K562 (cell line): ENCODE results near the gene C20orf96. TPM values are rescaled to one million over a fixed set of nuclear protein-coding genes. Genes with fewer than 3 reads are reported as not detected.

ENCODE experiments used
- CHD2 ChIP-seq: IDR thresholded peaks from 2 replicates; pipeline ENCODE4 v1.6.1; 2011; ENCODE audit warnings: low read depth, low read length
- FUS ChIP-seq: fragments of 200-400 bp; formaldehyde crosslinking; optimal IDR thresholded peaks from 2 replicates; pipeline ENCODE3; 2017; ENCODE audit warnings: low read depth, low read length
- HNRNPK ChIP-seq: fragments of 200-400 bp; formaldehyde crosslinking; IDR thresholded peaks from one replicate; pipeline ENCODE4 v1.6.1; 2018; ENCODE audit warnings: mild to moderate bottlenecking, low read depth, low read length; ENCODE audit not compliant: poor library complexity, severe bottlenecking
- KDM1A ChIP-seq, 2 experiments: fragments of 450-650 bp; IDR thresholded peaks; 2 replicates each; pipeline ENCODE4 v1.6.1; 2016; ENCODE audit warnings: mild to moderate bottlenecking in 2 of 2
- LEF1 ChIP-seq: fragments of 450-650 bp; IDR thresholded peaks from 2 replicates; pipeline ENCODE4 v1.6.1; 2016; ENCODE audit warnings: mild to moderate bottlenecking
- NCOA1 ChIP-seq: fragments of 450-650 bp; IDR thresholded peaks from 2 replicates; pipeline ENCODE4 v1.6.1; 2016; ENCODE audit warnings: low read depth
- PHB2 ChIP-seq: fragments of 450-650 bp; IDR thresholded peaks from 2 replicates; pipeline ENCODE4 v1.6.1; 2017; ENCODE audit warnings: low read depth
- POLR2AphosphoS2 ChIP-seq: IDR thresholded peaks from 2 replicates; pipeline ENCODE4 v1.6.1; 2012; ENCODE audit warnings: low read length, improper control_type of control experiment
- PREB ChIP-seq: sonication (generic); formaldehyde crosslinking; IDR thresholded peaks from 2 replicates; pipeline ENCODE4 v1.8.1; 2023; ENCODE audit warnings: mild to moderate bottlenecking, missing genetic modification reagents
- SAFB2 ChIP-seq: fragments of 200-400 bp; formaldehyde crosslinking; IDR thresholded peaks from 2 replicates; pipeline ENCODE4 v1.6.1; 2018; ENCODE audit warnings: borderline replicate concordance, low read length, low read depth, moderate library complexity; ENCODE audit not compliant: severe bottlenecking
- THRB ChIP-seq: fragments of 450-650 bp; formaldehyde crosslinking; conservative IDR thresholded peaks from 2 replicates; pipeline ENCODE4 v1.4.0; 2022; ENCODE audit warnings: mild to moderate bottlenecking, missing genetic modification characterization
- ZBTB11 ChIP-seq, 3 experiments: fragments of 200-800 bp in 1 of 3; fragments of 250-450 bp in 1 of 3; fragments of 450-650 bp in 1 of 3; sonication (Bioruptor Pico) in 1 of 3; sonication (Bioruptor generic) in 1 of 3; formaldehyde crosslinking in 1 of 3; IDR thresholded peaks; 2 replicates each; pipeline versions ENCODE4 v1.6.1 to v1.8.0; 2016 to 2022; ENCODE audit warnings: mild to moderate bottlenecking in 2 of 3, missing genetic modification characterization in 2 of 3, missing compliant biosample characterization in 1 of 3, moderate library complexity in 1 of 3
- ZNF561 ChIP-seq: fragments of 450-650 bp; formaldehyde crosslinking; conservative IDR thresholded peaks from 2 replicates; pipeline ENCODE4 v1.4.0; 2020; ENCODE audit warnings: mild to moderate bottlenecking, moderate library complexity
- polyA plus RNA-seq, 8 experiments: library from polyadenylated mRNA; depleted of rRNA in 4 of 8; stranded (reverse) in 5 of 8; unstranded in 3 of 8; fragments of >200 nt; fragmentation: Nextera tagmentation in 2 of 8; fragmentation: Illumina TruSeq in 1 of 8; extraction: Ambion mirVana in 2 of 8; extraction: Trizol in 1 of 8; gene quantifications; 2 replicates each; pipeline versions ENCODE4 v1.2.1 to v1.2.3, GENCODE V29; 2011 to 2014; ENCODE audit warnings: inconsistent platforms in 1 of 8, missing spikeins in 1 of 8
- total RNA-seq, 7 experiments: library from RNA; depleted of rRNA in 6 of 7; stranded (reverse); fragments of >200 nt in 6 of 7; fragmentation: Illumina TruSeq in 2 of 7; extraction: Trizol in 2 of 7; gene quantifications; 2 replicates each; pipeline versions ENCODE4 v1.2.1 to v1.2.3, GENCODE V29; 2011 to 2021; ENCODE audit warnings: low replicate concordance in 1 of 7
- TF ChIP-seq, protein P1 (sequence below): fragments of 450-650 bp; formaldehyde crosslinking; IDR thresholded peaks from 2 replicates; pipeline ENCODE4 v1.4.0; 2020; ENCODE audit warnings: mild to moderate bottlenecking, mixed read lengths

C20orf96 gene
- total and polyA plus RNA-seq, 9 of the 15 experiments (the other 6 are each of a cell fraction or from before 2014, with no cell fraction given) = 1.7 to 11.7 (median 4.2) TPM

- TF ChIP-seq ZBTB11 (CRISPR knock-in tag; IDR thresholded peaks at IDR 0.05) (peak in 1 of 3 experiments; percentile 45; a peak in 1 of 6 replicates), PREB (CRISPR knock-in tag) (no peak), POLR2AphosphoS2 (no peak), KDM1A (IDR thresholded peaks at IDR 0.05) (no peak), HNRNPK (no peak), NCOA1 (0 out of 2 replicates have a peak, but pooled peaks have one; percentile 46), FUS (no peak), SAFB2 (no peak), ZNF561 (no peak), CHD2 (peak; percentile 79), LEF1 (peak; percentile 43; the same call in 1 of the 2 replicates), PHB2 (no peak), THRB (CRISPR knock-in tag) (no peak)
- TF ChIP-seq, protein P1, sequence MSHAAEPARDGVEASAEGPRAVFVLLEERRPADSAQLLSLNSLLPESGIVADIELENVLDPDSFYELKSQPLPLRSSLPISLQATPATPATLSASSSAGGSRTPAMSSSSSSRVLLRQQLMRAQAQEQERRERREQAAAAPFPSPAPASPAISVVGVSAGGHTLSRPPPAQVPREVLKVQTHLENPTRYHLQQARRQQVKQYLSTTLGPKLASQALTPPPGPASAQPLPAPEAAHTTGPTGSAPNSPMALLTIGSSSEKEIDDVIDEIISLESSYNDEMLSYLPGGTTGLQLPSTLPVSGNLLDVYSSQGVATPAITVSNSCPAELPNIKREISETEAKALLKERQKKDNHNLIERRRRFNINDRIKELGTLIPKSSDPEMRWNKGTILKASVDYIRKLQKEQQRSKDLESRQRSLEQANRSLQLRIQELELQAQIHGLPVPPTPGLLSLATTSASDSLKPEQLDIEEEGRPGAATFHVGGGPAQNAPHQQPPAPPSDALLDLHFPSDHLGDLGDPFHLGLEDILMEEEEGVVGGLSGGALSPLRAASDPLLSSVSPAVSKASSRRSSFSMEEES (CRISPR knock-in tag) = no peak
- TF ChIP-seq, all 486 proteins: peak for 136
Observed at GRCh38 chr20:297098-297924, 6.8 kb upstream of the C20orf96 start, which contains the start of gene ZCCHC3 (continued).
